ENCODE results near the gene MGMT.

MGMT gene

GRCh38 chr10:129713659-129714265, 246.7 kb downstream of the MGMT start:
- DNase-seq (ENCODE audit: extremely low read depth, low read depth) = no peak
- no peak for TF ChIP-seq CTCF (IDR thresholded peaks at IDR 0.05; ENCODE audit: low read depth, low read length)

- DNase-seq (ENCODE audit: extremely low read depth, low read depth) = no peak
- no peak for TF ChIP-seq CTCF (IDR thresholded peaks at IDR 0.05; ENCODE audit: low read depth, low read length)
These were observed 248.8 kb downstream of the MGMT start for GRCh38 chr10:129715805-129716204.

DNA sequence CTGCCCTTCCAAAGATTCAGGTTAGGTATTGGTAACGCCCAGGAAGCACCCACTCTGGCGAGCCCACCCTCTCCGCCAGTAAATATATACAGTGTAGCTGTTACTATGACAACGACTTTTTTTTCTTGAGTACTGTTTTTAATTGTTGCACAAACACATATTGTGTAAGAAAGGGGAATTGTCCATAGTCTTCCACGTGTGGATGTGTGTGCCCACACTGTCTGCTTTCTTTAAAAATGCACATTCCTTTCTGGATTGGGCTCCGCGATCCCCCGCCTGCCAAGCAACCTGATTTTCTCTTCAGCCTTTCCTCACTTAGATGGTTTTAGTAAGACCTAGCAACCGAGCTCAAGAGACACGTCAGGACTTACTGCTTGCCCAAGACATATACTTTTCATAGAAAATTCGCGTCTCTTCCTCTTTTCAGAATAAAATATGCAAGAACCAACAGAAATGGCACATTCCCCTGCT, 249.2 kb downstream of the MGMT start:
- no peak for TF ChIP-seq CTCF (IDR thresholded peaks at IDR 0.05; ENCODE audit: low read depth, low read length)
- DNase-seq (ENCODE audit: extremely low read depth, low read depth) = no peak

DNA sequence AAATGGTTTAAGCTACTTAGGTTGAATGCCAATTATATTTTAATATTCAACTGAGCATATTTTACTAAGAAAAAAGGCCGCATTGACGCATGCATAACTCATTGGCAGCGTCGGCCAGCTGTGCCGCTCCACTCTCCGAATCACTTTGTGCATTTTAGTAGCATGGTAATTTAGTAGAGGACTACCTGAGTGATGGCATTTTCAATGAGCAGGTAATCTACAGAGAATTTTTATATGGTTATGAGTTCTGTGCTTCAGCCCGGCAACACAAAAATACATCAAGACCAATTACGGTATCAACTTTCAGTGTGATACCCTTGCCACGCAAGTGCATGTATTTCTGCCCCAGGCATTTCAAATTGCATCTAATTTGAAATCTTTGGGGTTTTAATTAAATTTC, 249.8 kb downstream of the MGMT start:
- no peak for TF ChIP-seq CTCF (IDR thresholded peaks at IDR 0.05; ENCODE audit: low read depth, low read length)
- no peak for DNase-seq (ENCODE audit: extremely low read depth, low read depth)

DNA sequence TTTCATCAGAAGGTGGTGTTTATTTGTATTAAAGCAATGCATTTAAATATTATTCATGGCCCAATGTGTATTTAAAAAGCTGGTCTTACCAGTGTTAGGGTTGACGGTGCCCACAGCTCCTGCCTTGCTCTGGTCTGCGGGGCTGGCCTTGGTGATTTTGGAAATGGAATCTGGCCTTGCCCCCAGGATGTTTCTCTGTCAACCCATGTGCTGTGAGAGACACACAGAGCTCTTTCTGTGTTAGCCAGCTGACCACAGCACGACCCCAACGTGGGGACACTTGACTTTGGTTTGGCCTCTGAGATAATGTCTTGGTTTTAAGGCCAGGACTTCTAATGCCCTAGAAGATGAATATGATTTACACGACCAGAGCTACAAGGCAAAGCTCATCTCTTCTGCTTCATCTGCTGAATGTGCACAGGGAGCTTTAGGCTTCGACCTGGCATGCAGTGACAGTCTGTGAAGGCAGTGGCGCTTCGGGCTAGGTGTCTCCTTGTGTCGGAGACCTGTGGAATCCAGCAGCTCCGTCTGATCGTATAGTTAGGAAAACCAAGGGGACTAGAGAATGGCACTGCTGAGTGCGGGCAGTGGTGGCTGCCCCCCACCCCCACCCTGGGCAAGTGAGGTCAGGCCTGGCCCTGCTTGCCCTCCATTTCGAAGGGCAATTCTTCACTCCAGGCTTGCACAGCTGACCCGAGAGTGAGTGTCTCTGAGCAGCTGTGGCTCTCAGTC, 250.9 kb downstream of the MGMT start:
- no peak for TF ChIP-seq CTCF (IDR thresholded peaks at IDR 0.05; ENCODE audit: low read depth, low read length)
- no peak for DNase-seq (ENCODE audit: extremely low read depth, low read depth)

DNA sequence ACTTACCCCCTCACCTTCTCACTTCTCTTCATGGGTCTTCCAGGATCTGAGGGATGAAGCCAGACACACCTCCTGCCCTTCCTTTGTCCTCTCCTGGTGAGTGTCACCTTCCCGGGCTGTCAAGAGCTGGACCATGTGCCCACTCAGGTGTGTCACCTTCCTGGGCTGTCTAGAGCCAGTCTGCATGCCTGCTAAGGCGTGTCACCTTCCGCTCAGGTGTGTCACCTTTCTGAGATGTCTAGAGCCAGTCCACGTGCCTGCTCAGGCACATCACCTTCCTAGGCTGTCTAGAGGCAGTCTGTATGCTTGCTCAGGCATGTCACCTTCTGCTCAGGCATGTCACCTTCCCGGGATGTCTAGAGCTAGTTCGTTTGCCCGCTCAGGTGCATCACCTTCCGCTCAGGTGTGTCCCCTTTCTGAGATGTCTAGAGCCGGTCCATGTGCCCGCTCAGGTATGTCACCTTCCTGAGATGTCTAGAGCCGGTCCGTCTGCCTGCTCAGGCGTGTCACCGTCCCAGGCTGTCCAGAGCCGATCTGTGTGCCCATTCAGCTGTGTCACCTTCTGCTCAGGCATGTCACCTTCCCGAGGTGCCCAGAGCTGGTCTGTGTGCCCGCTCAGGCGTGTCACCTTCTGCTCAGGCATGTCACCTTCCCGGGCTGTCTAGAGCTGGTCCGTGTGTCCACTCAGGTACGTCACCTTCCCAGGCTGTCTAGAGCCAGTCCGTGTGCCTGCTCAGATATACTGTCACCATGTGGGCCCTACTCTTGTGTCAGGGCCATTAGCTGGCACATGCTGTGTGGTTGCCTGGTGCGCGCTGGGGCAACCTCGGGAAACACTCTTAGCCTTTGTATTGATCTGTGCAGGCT, 251.7 kb downstream of the MGMT start:
- DNase-seq (ENCODE audit: extremely low read depth, low read depth) = no peak
- no peak for TF ChIP-seq CTCF (IDR thresholded peaks at IDR 0.05; ENCODE audit: low read depth, low read length)

GRCh38 chr10:129719415-129719739, 252.3 kb downstream of the MGMT start:
- DNase-seq (ENCODE audit: extremely low read depth, low read depth) = no peak

More at GRCh38 chr10:129719415-129719739, 252.3 kb downstream of the MGMT start:
- TF ChIP-seq CTCF (IDR thresholded peaks at IDR 0.05; ENCODE audit: low read depth, low read length) = no peak
